Measurements from ENCODE around the gene CCDC6.
"Not testable (repeated sequence)": the region's sequence is repeated elsewhere in the genome, so short reads cannot be mapped to it uniquely, and the experiment has no call there.

The CCDC6 gene

DNA sequence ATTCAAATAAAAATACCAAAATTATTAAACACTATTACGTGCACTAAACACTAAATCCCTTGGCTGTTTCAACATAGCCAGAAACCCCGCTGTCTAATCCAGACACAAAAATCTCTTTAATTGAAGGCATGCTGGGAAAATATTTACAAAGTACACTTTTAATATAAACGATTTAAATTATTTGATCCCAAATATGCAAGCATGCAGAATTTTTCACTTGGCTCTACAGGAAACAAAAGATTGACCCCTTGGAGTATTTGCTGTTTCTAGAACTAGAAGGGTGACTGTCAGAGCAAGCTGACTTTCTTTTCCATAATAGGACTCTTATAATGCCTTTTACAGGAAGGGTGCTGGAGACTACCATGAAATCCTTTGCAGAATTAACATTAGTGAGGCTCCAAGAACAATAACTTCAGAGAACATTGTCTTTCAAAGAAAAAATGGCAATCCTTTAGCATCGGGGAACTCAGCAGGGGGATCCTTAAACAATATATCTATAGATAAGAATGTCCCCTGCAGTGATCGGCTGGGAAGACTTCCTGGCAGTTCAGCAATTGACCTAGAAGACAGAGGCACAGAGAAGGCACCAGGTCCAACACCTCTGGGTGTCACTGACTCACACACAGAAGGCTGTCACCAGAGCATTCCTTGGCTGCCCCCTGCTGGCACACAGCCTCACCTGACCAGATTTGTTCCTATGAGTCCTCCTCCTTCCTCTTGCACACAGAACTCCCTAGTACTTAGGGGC lies 97.3 kb downstream of the CCDC6 start:
- peak; percentile 9 for DNase-seq (ENCODE audit: low read depth)

GRCh38 chr10:59807629-59808620 lies 98.4 kb downstream of the CCDC6 start:
- no peak for DNase-seq (ENCODE audit: low read depth)

GRCh38 chr10:59805014-59805413 lies 101.3 kb downstream of the CCDC6 start:
- DNase-seq (ENCODE audit: low read depth) = no peak

DNA sequence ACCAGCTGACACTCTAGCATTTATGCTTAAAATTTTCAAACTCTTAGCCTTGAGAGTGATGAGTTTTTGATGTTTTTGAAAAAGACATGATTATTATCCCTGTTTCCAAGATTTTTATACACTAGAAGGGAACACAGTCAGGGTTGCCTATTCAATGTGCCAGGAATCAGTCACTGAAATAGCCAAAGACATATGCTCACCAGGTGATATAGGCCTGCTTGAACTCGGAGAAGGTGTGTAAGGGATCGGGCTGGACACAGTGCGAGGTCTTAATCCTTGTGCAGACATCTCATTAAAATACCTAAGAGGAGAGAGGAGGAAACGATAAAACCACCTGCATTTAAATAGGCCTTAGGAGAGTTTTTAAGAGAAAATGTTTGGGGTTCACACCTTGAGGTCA lies 102.1 kb downstream of the CCDC6 start:
- DNase-seq (ENCODE audit: low read depth) = no peak

DNA sequence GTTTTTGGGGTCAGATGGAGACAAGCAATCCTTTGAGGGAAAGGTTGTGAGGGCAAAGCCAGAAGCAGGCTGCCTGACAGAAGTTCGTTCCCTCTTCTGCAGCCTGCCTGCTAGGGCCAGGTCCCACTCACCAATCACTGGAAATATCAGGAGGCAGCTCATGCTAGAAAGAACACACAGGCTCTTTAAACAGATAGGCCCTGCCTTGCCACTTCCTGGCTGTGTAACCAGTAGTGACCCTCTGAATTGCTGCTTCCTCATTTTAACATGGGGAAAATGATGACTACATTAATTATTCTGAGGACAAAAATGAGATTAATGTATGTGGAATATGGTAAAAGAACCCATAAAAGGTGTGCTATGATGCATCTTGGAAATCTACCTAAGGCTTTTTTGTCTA lies 102.6 kb downstream of the CCDC6 start:
- DNase-seq (ENCODE audit: low read depth) = no peak

GRCh38 chr10:59801171-59801570 lies 105.2 kb downstream of the CCDC6 start:
- no peak for DNase-seq (ENCODE audit: low read depth)

DNA sequence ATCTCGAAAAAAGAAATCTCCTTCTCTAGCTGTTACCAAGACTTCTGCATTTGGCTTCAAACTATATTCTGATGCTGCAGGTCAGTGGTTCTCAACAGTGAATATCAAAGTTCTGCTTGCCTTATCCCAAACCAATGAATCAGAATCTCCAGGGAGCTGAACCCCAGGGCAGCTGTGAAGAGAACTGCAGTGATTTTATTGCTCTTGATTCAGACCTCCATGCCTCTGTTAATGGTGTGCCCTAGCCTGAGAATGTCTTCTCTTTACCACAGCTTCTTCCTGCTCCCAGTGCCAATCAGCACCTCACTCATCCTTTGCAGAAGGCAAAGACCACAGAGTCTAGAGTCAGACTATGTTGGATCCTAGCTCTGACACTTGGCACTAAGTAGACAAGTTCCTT lies 106.9 kb downstream of the CCDC6 start:
- no peak for DNase-seq (ENCODE audit: low read depth)

- DNase-seq (ENCODE audit: low read depth) = no peak
Observed at GRCh38 chr10:59793919-59794318, 112.4 kb downstream of the CCDC6 start.

GRCh38 chr10:59792812-59793211 lies 113.5 kb downstream of the CCDC6 start:
- no peak for DNase-seq (ENCODE audit: low read depth)

DNA sequence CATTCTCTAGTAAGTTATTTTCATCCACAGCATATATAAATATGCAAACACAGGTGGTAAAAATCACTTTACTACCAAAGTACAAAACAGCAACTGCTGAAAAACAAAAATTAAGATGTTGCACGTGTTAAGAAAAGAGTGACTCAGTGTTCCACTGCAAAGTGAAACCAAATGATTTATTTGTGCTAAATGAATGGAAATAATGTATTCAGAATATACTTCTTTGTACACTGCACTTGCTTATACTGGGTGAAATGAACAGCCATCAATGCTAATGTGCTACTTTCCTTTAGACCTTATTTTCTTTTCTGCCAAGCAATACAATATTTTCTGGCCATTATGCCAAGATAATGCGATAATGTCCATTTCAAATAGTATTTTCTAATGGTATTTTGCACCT lies 114.8 kb downstream of the CCDC6 start:
- DNase-seq (ENCODE audit: low read depth) = no peak

DNA sequence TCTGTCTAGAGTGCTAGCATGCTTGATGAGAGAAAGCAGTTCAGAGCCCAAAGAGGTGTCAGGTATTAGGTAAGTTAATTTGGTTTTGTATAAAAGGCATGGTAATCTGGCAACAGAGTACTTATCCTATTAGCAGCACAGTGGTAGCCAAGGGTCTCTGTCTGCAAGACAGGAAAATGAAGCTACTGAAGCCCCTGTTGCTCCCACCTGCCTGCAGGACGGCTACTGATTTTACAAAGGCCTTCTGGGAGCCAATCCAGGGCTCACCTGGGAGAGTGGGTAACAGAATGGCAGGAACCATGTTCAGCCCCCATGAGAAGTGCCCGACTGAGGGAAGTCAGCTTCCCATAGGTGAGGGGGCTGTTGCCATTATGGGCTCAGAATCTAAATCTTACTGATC lies 116.3 kb downstream of the CCDC6 start:
- DNase-seq (ENCODE audit: low read depth) = not testable (repeated sequence)

- not testable (repeated sequence) for DNase-seq (ENCODE audit: low read depth)
Observed at GRCh38 chr10:59788914-59789313, 117.4 kb downstream of the CCDC6 start.

DNA sequence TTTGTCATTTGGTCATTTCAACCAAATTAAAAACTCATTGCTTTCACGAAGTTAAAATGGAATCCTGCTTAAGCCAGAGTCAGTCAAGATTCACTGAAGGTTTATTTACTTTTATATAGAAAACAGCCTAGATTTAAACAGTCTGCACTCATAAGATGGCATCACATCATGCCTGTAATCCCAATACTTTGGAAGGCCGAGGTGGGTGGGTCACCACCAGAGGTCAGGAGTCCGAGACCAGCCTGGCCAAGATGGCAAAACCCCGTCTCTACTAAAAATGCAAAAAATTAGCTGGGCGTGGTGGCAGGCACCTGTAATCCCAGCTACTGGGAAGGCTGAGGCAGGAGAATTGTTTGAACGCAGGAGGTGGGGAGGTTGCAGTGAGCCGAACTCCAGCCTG lies 119.3 kb downstream of the CCDC6 start:
- DNase-seq (ENCODE audit: low read depth) = not testable (repeated sequence)

DNA sequence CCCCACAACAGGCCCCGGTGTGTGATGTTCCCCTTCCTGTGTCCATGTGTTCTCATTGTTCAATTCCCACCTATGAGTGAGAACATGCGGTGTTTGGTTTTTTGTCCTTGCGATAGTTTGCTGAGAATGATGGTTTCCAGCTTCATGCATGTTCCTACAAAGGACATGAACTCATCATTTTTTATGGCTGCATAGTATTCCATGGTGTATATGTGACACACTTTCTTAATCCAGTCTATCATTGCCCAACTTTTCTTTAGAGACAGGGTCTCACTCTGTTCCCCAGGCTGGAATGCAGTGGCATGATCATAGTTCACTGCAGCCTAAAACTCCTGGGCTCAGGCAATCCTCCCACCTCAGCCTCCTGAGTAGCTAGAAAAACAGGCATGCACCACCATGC lies 120.9 kb downstream of the CCDC6 start:
- not testable (repeated sequence) for DNase-seq (ENCODE audit: low read depth)

- no peak for DNase-seq (ENCODE audit: low read depth)
Observed at GRCh38 chr10:59781511-59781910, 124.8 kb downstream of the CCDC6 start.

- DNase-seq (ENCODE audit: low read depth) = no peak
Observed at GRCh38 chr10:59779756-59780533, 126.4 kb downstream of the CCDC6 start.

GRCh38 chr10:59774451-59774850 lies 131.9 kb downstream of the CCDC6 start:
- no peak for DNase-seq (ENCODE audit: low read depth)

- no peak for DNase-seq (ENCODE audit: low read depth)
Observed at GRCh38 chr10:59773088-59773487, 133.3 kb downstream of the CCDC6 start.

GRCh38 chr10:59771162-59771807 lies 135.1 kb downstream of the CCDC6 start:
- no peak for DNase-seq (ENCODE audit: low read depth)

- no peak for DNase-seq (ENCODE audit: low read depth)
Observed at GRCh38 chr10:59770689-59771088, 135.7 kb downstream of the CCDC6 start.

GRCh38 chr10:59762505-59762904 lies 143.9 kb downstream of the CCDC6 start:
- DNase-seq (ENCODE audit: low read depth) = no peak

GRCh38 chr10:59757966-59758365 lies 148.4 kb downstream of the CCDC6 start:
- peak; percentile 38 for DNase-seq (ENCODE audit: low read depth)

Data from HS-27A (cell line).